ENCODE measurements around the gene KEL.

KEL gene

DNA sequence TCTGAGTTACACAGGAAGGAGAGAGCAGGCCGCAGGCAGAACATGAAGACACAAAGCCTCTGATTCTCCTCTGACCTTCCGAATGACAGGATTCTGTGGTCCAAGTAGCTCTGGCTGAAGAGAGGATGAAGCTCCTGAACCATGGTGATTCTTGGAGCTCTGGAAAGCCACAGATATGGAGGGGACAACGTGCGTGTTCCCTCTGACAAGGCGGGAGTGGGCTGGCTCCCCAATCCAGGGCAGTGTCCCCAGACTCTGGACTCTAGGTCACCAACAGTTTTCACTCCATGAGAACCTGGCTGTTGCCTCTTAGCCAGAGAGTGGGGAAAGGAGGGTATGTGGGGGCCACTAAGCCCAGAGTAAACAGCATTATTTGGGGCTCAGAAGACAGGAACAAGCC, 69.2 kb downstream of the KEL start:
- TF ChIP-seq, protein P1, sequence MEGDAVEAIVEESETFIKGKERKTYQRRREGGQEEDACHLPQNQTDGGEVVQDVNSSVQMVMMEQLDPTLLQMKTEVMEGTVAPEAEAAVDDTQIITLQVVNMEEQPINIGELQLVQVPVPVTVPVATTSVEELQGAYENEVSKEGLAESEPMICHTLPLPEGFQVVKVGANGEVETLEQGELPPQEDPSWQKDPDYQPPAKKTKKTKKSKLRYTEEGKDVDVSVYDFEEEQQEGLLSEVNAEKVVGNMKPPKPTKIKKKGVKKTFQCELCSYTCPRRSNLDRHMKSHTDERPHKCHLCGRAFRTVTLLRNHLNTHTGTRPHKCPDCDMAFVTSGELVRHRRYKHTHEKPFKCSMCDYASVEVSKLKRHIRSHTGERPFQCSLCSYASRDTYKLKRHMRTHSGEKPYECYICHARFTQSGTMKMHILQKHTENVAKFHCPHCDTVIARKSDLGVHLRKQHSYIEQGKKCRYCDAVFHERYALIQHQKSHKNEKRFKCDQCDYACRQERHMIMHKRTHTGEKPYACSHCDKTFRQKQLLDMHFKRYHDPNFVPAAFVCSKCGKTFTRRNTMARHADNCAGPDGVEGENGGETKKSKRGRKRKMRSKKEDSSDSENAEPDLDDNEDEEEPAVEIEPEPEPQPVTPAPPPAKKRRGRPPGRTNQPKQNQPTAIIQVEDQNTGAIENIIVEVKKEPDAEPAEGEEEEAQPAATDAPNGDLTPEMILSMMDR (IDR thresholded peaks at IDR 0.05; ENCODE audit: low read depth, low read length) = no peak
- in situ Hi-C loops (cut with HindIII; ENCODE audit: low sequenced_read_pairs) = no loop called here
- DNase-seq (ENCODE audit: low read depth, low spot score) = no peak
- H3K4me3 ChIP-seq (ENCODE audit: low read depth, low read length) = no peak overlapping the region

DNA sequence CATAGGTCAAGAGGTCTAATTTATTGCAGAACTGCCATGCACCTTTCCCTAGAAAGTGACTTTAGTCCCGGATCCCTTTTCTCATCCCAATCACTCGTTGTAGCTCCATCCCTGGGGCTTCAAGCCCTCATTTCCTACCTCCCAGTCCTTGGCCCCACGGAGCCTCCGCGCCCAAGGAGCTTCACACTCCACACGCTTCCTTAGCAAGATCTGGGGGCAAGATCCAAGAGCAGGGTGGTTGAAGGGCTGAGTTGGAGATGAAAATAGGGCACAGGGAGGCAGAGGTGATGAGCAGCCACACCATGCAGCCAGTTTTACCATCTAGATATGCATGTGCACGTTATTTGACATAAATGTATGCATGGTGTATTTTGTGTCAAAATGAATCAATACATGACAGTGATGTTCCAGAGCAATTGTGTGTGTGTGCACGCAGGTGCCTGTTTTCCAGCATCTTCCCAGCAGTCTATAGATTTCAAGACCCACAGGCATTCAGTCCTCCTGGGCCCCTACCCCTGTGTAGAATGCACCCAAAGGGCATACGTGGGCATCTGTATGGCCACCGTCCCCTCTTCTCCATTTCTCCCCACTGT, 70.6 kb downstream of the KEL start:
- H3K4me3 ChIP-seq (ENCODE audit: low read depth, low read length) = no peak overlapping the region
- TF ChIP-seq, protein P1 (IDR thresholded peaks at IDR 0.05; ENCODE audit: low read depth, low read length) = no peak
- no peak for DNase-seq (ENCODE audit: low read depth, low spot score)
- in situ Hi-C loops (cut with HindIII; ENCODE audit: low sequenced_read_pairs) = no loop called here
